HEK293 (cell line): ENCODE results near the gene DLL1.
A peak's percentile ranks its signal among the peaks of the same experiment; 100 is the strongest.

ENCODE experiments used
- ELK4 ChIP-seq: IDR thresholded peaks from 2 replicates; pipeline ENCODE4 v1.6.1; 2011; ENCODE audit warnings: mild to moderate bottlenecking, low read depth, low read length, borderline replicate concordance
- HOXD13 ChIP-seq: sonication (generic); formaldehyde crosslinking; IDR thresholded peaks from 2 replicates; pipeline ENCODE4 v1.8.0; 2022; ENCODE audit warnings: missing genetic modification reagents, borderline replicate concordance
- KLF7 ChIP-seq: fragments of 450-650 bp; formaldehyde crosslinking; IDR thresholded peaks from 2 replicates; pipeline ENCODE4 v1.5.1; 2016; ENCODE audit warnings: missing biosample characterization, missing genetic modification characterization, borderline replicate concordance
- OVOL3 ChIP-seq: fragments of 450-650 bp; formaldehyde crosslinking; IDR thresholded peaks from 2 replicates; pipeline ENCODE4 v1.5.1; 2016; ENCODE audit warnings: missing biosample characterization, missing genetic modification characterization
- SCRT2 ChIP-seq: fragments of 450-650 bp; formaldehyde crosslinking; IDR thresholded peaks from 2 replicates; pipeline ENCODE4 v1.5.1; 2016; ENCODE audit warnings: missing biosample characterization, missing genetic modification characterization
- SP2 ChIP-seq: fragments of 450-650 bp; formaldehyde crosslinking; IDR thresholded peaks from 2 replicates; pipeline ENCODE4 v1.5.1; 2016; ENCODE audit warnings: missing biosample characterization, missing genetic modification characterization
- SP7 ChIP-seq: fragments of 450-650 bp; formaldehyde crosslinking; IDR thresholded peaks from 2 replicates; pipeline ENCODE4 v1.5.1; 2016; ENCODE audit warnings: missing biosample characterization, missing genetic modification characterization
- WT1 ChIP-seq: fragments of 450-650 bp; formaldehyde crosslinking; IDR thresholded peaks from 2 replicates; pipeline ENCODE4 v1.5.1; 2016; ENCODE audit warnings: missing biosample characterization, missing genetic modification characterization
- YY1 ChIP-seq: fragments of 450-650 bp; formaldehyde crosslinking; IDR thresholded peaks from 2 replicates; pipeline ENCODE4 v1.5.1; 2018; ENCODE audit warnings: missing biosample characterization, missing genetic modification characterization
- YY2 ChIP-seq: fragments of 450-650 bp; formaldehyde crosslinking; IDR thresholded peaks from 2 replicates; pipeline ENCODE4 v1.5.1; 2016; ENCODE audit warnings: missing biosample characterization, missing genetic modification characterization
- ZBTB8A ChIP-seq: fragments of 450-650 bp; formaldehyde crosslinking; IDR thresholded peaks from 2 replicates; pipeline ENCODE4 v1.5.1; 2016; ENCODE audit warnings: missing biosample characterization, missing genetic modification characterization
- ZFHX2 ChIP-seq: fragments of 450-650 bp; formaldehyde crosslinking; conservative IDR thresholded peaks from 2 replicates; pipeline ENCODE4 v1.5.1; 2016; ENCODE audit warnings: missing biosample characterization, missing genetic modification characterization
- ZFP37 ChIP-seq: fragments of 450-650 bp; formaldehyde crosslinking; IDR thresholded peaks from 2 replicates; pipeline ENCODE4 v1.5.1; 2016; ENCODE audit warnings: missing biosample characterization, missing genetic modification characterization
- ZIC2 ChIP-seq: fragments of 450-650 bp; formaldehyde crosslinking; IDR thresholded peaks from 2 replicates; pipeline ENCODE4 v1.5.1; 2016; ENCODE audit warnings: missing biosample characterization, missing genetic modification characterization
- ZNF214 ChIP-seq: fragments of 450-650 bp; formaldehyde crosslinking; IDR thresholded peaks from 2 replicates; pipeline ENCODE4 v1.5.1; 2017; ENCODE audit warnings: missing biosample characterization, mild to moderate bottlenecking, missing genetic modification characterization, borderline replicate concordance
- ZNF221 ChIP-seq: fragments of 450-650 bp; formaldehyde crosslinking; IDR thresholded peaks from 2 replicates; pipeline ENCODE4 v1.5.1; 2017; ENCODE audit warnings: missing biosample characterization, missing genetic modification characterization, borderline replicate concordance
- ZNF292 ChIP-seq: fragments of 450-650 bp; formaldehyde crosslinking; IDR thresholded peaks from 2 replicates; pipeline ENCODE4 v1.5.1; 2016; ENCODE audit warnings: low read depth, missing biosample characterization, missing genetic modification characterization, borderline replicate concordance
- ZNF513 ChIP-seq: fragments of 450-650 bp; IDR thresholded peaks from 2 replicates; pipeline ENCODE4 v1.5.1; 2018; ENCODE audit warnings: missing biosample characterization, missing genetic modification characterization
- ZNF549 ChIP-seq: fragments of 450-650 bp; IDR thresholded peaks from 2 replicates; pipeline ENCODE4 v1.5.1; 2018; ENCODE audit warnings: missing biosample characterization, missing genetic modification characterization, mild to moderate bottlenecking, inconsistent platforms, moderate library complexity
- ZNF660 ChIP-seq: fragments of 450-650 bp; IDR thresholded peaks from 2 replicates; pipeline ENCODE4 v1.5.1; 2018; ENCODE audit warnings: missing biosample characterization, mild to moderate bottlenecking, missing genetic modification characterization
- ZNF747 ChIP-seq: fragments of 450-650 bp; formaldehyde crosslinking; IDR thresholded peaks from 2 replicates; pipeline ENCODE4 v1.5.1; 2016; ENCODE audit warnings: missing biosample characterization, missing genetic modification characterization
- ZNF76 ChIP-seq: fragments of 450-650 bp; formaldehyde crosslinking; IDR thresholded peaks from 2 replicates; pipeline ENCODE4; 2016; ENCODE audit warnings: low read depth, missing biosample characterization, missing genetic modification characterization, borderline replicate concordance
- TF ChIP-seq, protein P1 (sequence below): fragments of 450-650 bp; formaldehyde crosslinking; IDR thresholded peaks from 2 replicates; pipeline ENCODE4 v1.5.1; 2016; ENCODE audit warnings: missing biosample characterization, missing genetic modification characterization
- TF ChIP-seq, protein P2 (sequence below): fragments of 450-650 bp; formaldehyde crosslinking; conservative IDR thresholded peaks from 2 replicates; pipeline ENCODE4 v1.5.1; 2016; ENCODE audit warnings: low read depth, missing biosample characterization, missing genetic modification characterization
- TF ChIP-seq, protein P3 (sequence below): fragments of 450-650 bp; formaldehyde crosslinking; IDR thresholded peaks from 2 replicates; pipeline ENCODE4 v1.5.1; 2016; ENCODE audit warnings: missing biosample characterization, missing genetic modification characterization
- TF ChIP-seq, protein P4 (sequence below): fragments of 450-650 bp; formaldehyde crosslinking; IDR thresholded peaks from 2 replicates; pipeline ENCODE4 v1.5.1; 2017; ENCODE audit warnings: missing biosample characterization, missing genetic modification characterization

Gene DLL1

DNA sequence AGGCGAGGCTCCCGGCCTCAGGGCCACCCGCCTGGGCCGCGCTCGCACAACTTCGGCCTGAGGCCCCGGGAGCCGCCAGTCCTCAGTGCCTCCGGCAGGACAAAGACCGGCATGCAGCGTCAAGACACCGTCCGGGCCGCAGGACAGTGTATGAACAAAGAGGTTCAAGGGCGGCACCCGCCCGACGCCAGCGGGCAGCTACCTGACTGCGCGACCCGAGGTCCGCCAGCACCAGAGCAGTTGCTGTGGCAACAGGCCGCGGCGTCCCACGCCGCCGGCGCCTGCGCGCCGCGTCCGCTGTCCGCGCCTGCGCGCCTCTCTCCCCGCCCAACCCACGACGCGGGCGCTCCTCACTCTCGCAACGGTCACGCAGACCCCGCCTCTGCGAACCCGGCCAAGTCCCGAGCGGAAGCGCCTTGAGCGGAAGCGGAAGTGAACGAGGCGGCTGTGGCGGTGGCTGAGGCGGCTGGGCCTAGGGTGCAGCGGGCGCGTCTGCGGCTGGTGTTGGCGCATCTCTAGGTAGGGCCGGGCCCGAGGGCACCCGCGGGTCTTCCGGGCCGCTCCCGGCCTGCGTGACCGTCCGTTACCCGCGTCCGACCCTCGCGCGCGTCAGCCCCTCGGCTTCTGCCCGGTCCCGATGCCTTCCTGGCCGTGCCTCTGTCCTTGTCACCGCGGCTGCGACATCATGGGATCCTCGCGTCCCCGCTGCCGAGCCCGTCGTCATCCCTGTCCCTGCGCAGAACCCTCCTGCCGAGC lies 15.6 kb upstream of the DLL1 start, which contains the start of gene FAM120B (continued):
- TF ChIP-seq HOXD13 (CRISPR knock-in tag) (peak; percentile 65; the same call in 1 of the 2 replicates), ZFP37 (tag by site-specific recombination) (peak; percentile 52; the same call in 1 of the 2 replicates), SCRT2 (tag by site-specific recombination) (0 out of 2 replicates have a peak, but pooled peaks have one; percentile 17), ZNF76 (peak; percentile 55; the same call in 1 of the 2 replicates), SP2 (tag by site-specific recombination) (peak; percentile 90), ZFHX2 (peak; percentile 25; the same call in 1 of the 2 replicates), ZNF214 (tag by site-specific recombination) (no peak), ZBTB8A (peak; percentile 16; the same call in 1 of the 2 replicates), OVOL3 (tag by site-specific recombination) (peak; percentile 40; the same call in 1 of the 2 replicates), ZNF221 (tag by site-specific recombination) (no peak), ZNF292 (tag by site-specific recombination) (no peak), YY1 (tag by site-specific recombination) (peak; percentile 68; the same call in 1 of the 2 replicates), ZIC2 (tag by site-specific recombination) (peak; percentile 11), SP7 (peak; percentile 75), ZNF747 (no peak), KLF7 (peak; percentile 38; the same call in 1 of the 2 replicates), ZNF513 (tag by site-specific recombination) (no peak), WT1 (0 out of 2 replicates have a peak, but pooled peaks have one; percentile 9), YY2 (tag by site-specific recombination) (no peak; the same call in 1 of the 2 replicates), ELK4 (peak; percentile 83), ZNF549 (tag by site-specific recombination) (no peak), ZNF660 (no peak)
- TF ChIP-seq, protein P1, sequence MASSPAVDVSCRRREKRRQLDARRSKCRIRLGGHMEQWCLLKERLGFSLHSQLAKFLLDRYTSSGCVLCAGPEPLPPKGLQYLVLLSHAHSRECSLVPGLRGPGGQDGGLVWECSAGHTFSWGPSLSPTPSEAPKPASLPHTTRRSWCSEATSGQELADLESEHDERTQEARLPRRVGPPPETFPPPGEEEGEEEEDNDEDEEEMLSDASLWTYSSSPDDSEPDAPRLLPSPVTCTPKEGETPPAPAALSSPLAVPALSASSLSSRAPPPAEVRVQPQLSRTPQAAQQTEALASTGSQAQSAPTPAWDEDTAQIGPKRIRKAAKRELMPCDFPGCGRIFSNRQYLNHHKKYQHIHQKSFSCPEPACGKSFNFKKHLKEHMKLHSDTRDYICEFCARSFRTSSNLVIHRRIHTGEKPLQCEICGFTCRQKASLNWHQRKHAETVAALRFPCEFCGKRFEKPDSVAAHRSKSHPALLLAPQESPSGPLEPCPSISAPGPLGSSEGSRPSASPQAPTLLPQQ (tag by site-specific recombination): 0 out of 2 replicates have a peak, but pooled peaks have one; percentile 43
- TF ChIP-seq, protein P2, sequence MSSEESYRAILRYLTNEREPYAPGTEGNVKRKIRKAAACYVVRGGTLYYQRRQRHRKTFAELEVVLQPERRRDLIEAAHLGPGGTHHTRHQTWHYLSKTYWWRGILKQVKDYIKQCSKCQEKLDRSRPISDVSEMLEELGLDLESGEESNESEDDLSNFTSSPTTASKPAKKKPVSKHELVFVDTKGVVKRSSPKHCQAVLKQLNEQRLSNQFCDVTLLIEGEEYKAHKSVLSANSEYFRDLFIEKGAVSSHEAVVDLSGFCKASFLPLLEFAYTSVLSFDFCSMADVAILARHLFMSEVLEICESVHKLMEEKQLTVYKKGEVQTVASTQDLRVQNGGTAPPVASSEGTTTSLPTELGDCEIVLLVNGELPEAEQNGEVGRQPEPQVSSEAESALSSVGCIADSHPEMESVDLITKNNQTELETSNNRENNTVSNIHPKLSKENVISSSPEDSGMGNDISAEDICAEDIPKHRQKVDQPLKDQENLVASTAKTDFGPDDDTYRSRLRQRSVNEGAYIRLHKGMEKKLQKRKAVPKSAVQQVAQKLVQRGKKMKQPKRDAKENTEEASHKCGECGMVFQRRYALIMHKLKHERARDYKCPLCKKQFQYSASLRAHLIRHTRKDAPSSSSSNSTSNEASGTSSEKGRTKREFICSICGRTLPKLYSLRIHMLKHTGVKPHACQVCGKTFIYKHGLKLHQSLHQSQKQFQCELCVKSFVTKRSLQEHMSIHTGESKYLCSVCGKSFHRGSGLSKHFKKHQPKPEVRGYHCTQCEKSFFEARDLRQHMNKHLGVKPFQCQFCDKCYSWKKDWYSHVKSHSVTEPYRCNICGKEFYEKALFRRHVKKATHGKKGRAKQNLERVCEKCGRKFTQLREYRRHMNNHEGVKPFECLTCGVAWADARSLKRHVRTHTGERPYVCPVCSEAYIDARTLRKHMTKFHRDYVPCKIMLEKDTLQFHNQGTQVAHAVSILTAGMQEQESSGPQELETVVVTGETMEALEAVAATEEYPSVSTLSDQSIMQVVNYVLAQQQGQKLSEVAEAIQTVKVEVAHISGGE (tag by site-specific recombination): peak; percentile 93
- TF ChIP-seq, protein P3, sequence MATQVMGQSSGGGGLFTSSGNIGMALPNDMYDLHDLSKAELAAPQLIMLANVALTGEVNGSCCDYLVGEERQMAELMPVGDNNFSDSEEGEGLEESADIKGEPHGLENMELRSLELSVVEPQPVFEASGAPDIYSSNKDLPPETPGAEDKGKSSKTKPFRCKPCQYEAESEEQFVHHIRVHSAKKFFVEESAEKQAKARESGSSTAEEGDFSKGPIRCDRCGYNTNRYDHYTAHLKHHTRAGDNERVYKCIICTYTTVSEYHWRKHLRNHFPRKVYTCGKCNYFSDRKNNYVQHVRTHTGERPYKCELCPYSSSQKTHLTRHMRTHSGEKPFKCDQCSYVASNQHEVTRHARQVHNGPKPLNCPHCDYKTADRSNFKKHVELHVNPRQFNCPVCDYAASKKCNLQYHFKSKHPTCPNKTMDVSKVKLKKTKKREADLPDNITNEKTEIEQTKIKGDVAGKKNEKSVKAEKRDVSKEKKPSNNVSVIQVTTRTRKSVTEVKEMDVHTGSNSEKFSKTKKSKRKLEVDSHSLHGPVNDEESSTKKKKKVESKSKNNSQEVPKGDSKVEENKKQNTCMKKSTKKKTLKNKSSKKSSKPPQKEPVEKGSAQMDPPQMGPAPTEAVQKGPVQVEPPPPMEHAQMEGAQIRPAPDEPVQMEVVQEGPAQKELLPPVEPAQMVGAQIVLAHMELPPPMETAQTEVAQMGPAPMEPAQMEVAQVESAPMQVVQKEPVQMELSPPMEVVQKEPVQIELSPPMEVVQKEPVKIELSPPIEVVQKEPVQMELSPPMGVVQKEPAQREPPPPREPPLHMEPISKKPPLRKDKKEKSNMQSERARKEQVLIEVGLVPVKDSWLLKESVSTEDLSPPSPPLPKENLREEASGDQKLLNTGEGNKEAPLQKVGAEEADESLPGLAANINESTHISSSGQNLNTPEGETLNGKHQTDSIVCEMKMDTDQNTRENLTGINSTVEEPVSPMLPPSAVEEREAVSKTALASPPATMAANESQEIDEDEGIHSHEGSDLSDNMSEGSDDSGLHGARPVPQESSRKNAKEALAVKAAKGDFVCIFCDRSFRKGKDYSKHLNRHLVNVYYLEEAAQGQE (tag by site-specific recombination): 0 out of 2 replicates have a peak, but pooled peaks have one; percentile 59
- TF ChIP-seq, protein P4, sequence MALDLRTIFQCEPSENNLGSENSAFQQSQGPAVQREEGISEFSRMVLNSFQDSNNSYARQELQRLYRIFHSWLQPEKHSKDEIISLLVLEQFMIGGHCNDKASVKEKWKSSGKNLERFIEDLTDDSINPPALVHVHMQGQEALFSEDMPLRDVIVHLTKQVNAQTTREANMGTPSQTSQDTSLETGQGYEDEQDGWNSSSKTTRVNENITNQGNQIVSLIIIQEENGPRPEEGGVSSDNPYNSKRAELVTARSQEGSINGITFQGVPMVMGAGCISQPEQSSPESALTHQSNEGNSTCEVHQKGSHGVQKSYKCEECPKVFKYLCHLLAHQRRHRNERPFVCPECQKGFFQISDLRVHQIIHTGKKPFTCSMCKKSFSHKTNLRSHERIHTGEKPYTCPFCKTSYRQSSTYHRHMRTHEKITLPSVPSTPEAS: 0 out of 2 replicates have a peak, but pooled peaks have one; percentile 10
